NB4 (cell line): Measurements from ENCODE around the gene CDHR3.

Experiments
- CTCF ChIP-seq: IDR thresholded peaks from one replicate; pipeline ENCODE4 v1.5.1; 2012; ENCODE audit warnings: low read depth, low read length
- POLR2A ChIP-seq: IDR thresholded peaks from 2 replicates; pipeline ENCODE4 v1.6.1; 2011; ENCODE audit warnings: mild to moderate bottlenecking; ENCODE audit not compliant: insufficient read length; ENCODE audit errors: extremely low read depth

- TF ChIP-seq POLR2A = no peak
- TF ChIP-seq CTCF = no peak
Measured at GRCh38 chr7:105989191-105989590, 26.1 kb downstream of the CDHR3 start.
